A549 (cell line): Measurements from ENCODE around the gene AFF2. TPM values are rescaled to one million over a fixed set of nuclear protein-coding genes. Genes with fewer than 3 reads are reported as not detected.

Experiments used
- ATAC-seq, 2 experiments: fragments of 200-7000 bp in 1 of 2; fragments of >200 bp in 1 of 2; cut with Nextera tagmentation in 1 of 2; cut with Tn5 transposase in 1 of 2; 3 replicates each; pipeline versions ENCODE4 v1.8.0 to v1.9.1; 2018 to 2020; ENCODE audit warnings: mild to moderate bottlenecking in 1 of 2, moderate library complexity in 1 of 2
- CTCF ChIA-PET: fragments of 300-600 bp; sonication (Branson Sonifier 250); formaldehyde crosslinking; extraction: SDS; loops from one replicate; lab custom pipeline; 2021; ENCODE audit warnings: antibody characterized with exemption, inconsistent platforms; lab: Yijun Ruan, JAX
- POLR2A ChIA-PET: fragments of 350-600 bp; formaldehyde crosslinking; extraction: SDS; loops from one replicate; lab custom pipeline; 2021; ENCODE audit warnings: antibody characterized with exemption, inconsistent platforms; lab: Yijun Ruan, JAX
- DNase-seq, 2 experiments: peaks; one replicate each; pipeline versions ENCODE4 v3.0.0 to v3.0.0-alpha.2; 2011 to 2016; ENCODE audit warnings: low read depth in 1 of 2, low spot score in 1 of 2
- FAIRE-seq: peaks from 2 replicates; lab custom pipeline; 2011; peaks lifted over from hg19 to GRCh38; lab: Jason Lieb, UNC
- H3K27ac ChIP-seq, 2 experiments: fragments of >200 bp; sonication (Bioruptor Twin); formaldehyde crosslinking; 3 replicates each; pipeline ENCODE4 v1.5.1; 2016 to 2017
- H3K4me1 ChIP-seq: fragments of >200 bp; sonication (Bioruptor Twin); formaldehyde crosslinking; 3 replicates; pipeline ENCODE4 v1.6.1; 2016
- H3K4me2 ChIP-seq: fragments of >200 bp; sonication (Bioruptor Twin); formaldehyde crosslinking; 3 replicates; pipeline ENCODE4 v1.6.1; 2016
- H3K4me3 ChIP-seq: fragments of >200 bp; sonication (Bioruptor Twin); formaldehyde crosslinking; 3 replicates; pipeline ENCODE4 v1.5.1; 2016
- H3K9me3 ChIP-seq: fragments of >200 bp; sonication (Bioruptor Twin); formaldehyde crosslinking; 3 replicates; pipeline ENCODE4 v1.6.1; 2016
- BHLHE40 ChIP-seq: IDR thresholded peaks from 2 replicates; pipeline ENCODE4 v1.6.1; 2012; ENCODE audit warnings: low read depth, low read length, inconsistent platforms
- CBX2 ChIP-seq: fragments of 200-600 bp; sonication (generic); IDR thresholded peaks from 2 replicates; pipeline ENCODE4 v1.6.1; 2016; ENCODE audit warnings: low read depth, mild to moderate bottlenecking, borderline replicate concordance
- CEBPB ChIP-seq, 2 experiments: fragments of >200 bp in 1 of 2; sonication (Bioruptor Twin) in 1 of 2; formaldehyde crosslinking in 1 of 2; IDR thresholded peaks; 2 replicates each; pipeline ENCODE4 v1.6.1; 2012 to 2016
- EHMT2 ChIP-seq: fragments of 200-600 bp; sonication (generic); IDR thresholded peaks from 2 replicates; pipeline ENCODE4 v1.6.1; 2016; ENCODE audit warnings: antibody characterized with exemption, low read depth, mild to moderate bottlenecking, moderate library complexity
- FOSB ChIP-seq: fragments of 250-450 bp; sonication (Bioruptor Pico); IDR thresholded peaks from 2 replicates; pipeline ENCODE4 v1.5.0; 2020; ENCODE audit warnings: mild to moderate bottlenecking, moderate library complexity
- HES2 ChIP-seq: fragments of >200 bp; sonication (Bioruptor Twin); formaldehyde crosslinking; IDR thresholded peaks from 2 replicates; pipeline ENCODE4 v1.6.1; 2016
- HOXB13 ChIP-seq: fragments of 250-450 bp; sonication (Bioruptor Pico); IDR thresholded peaks from 2 replicates; pipeline ENCODE4 v1.5.0; 2020; ENCODE audit warnings: low read depth, mild to moderate bottlenecking, moderate library complexity
- JUN ChIP-seq, 2 experiments: fragments of >200 bp; sonication (Bioruptor Twin); formaldehyde crosslinking; IDR thresholded peaks; 2 replicates in 1 of 2; 3 replicates in 1 of 2; pipeline ENCODE4 v1.6.1; 2016 to 2017
- KDM1A ChIP-seq: fragments of 200-600 bp; sonication (generic); IDR thresholded peaks from 2 replicates; pipeline ENCODE4 v1.6.1; 2016; ENCODE audit warnings: low read depth, mild to moderate bottlenecking
- MYC ChIP-seq: IDR thresholded peaks from 2 replicates; pipeline ENCODE4 v1.6.1; 2012; ENCODE audit warnings: mild to moderate bottlenecking, inconsistent platforms, low read length, improper control_type of control experiment, borderline replicate concordance
- PHF8 ChIP-seq: fragments of 200-600 bp; sonication (generic); IDR thresholded peaks from 2 replicates; pipeline ENCODE4 v1.6.1; 2016; ENCODE audit warnings: low read depth, mild to moderate bottlenecking, antibody characterized with exemption, moderate library complexity, borderline replicate concordance
- POLR2A ChIP-seq: IDR thresholded peaks from 2 replicates; pipeline ENCODE4 v1.6.1; 2012; ENCODE audit warnings: mild to moderate bottlenecking, low read length
- SMC3 ChIP-seq: fragments of >200 bp; sonication (Bioruptor Twin); formaldehyde crosslinking; IDR thresholded peaks from 3 replicates; pipeline ENCODE4 v1.6.1; 2018; ENCODE audit warnings: inconsistent platforms
- USF2 ChIP-seq: fragments of 450-650 bp; IDR thresholded peaks from 2 replicates; pipeline ENCODE4 v1.6.1; 2014; ENCODE audit warnings: antibody characterized with exemption
- ZSCAN20 ChIP-seq: fragments of 250-450 bp; sonication (Bioruptor Pico); IDR thresholded peaks from 2 replicates; pipeline ENCODE4 v1.8.0; 2022; ENCODE audit warnings: mild to moderate bottlenecking, moderate library complexity
- whole genome bisulfite sequencing: methylation state at CpG from one replicate; pipeline ENCODE4 v1.1.6; 2017; ENCODE audit errors: missing lambda C conversion rate; 5-methylcytosine and 5-hydroxymethylcytosine counted together
- polyA plus RNA-seq, 4 experiments: library from polyadenylated mRNA; depleted of rRNA in 3 of 4; stranded (reverse); fragments of >200 nt; fragmentation: RNase III in 1 of 4; extraction: RNeasy Plus Mini Kit Qiagen cat#74134 plus additional on column Dnase treatment in 1 of 4; gene quantifications; 2 replicates in 3 of 4; 3 replicates in 1 of 4; pipeline ENCODE4 v1.2.3, GENCODE V29; 2011 to 2017
- TF ChIP-seq, protein P1 (sequence below): fragments of 200-600 bp; sonication (generic); IDR thresholded peaks from 2 replicates; pipeline ENCODE4 v1.6.1; 2016; ENCODE audit warnings: antibody characterized with exemption, mild to moderate bottlenecking, moderate library complexity
- TF ChIP-seq, protein P2 (sequence below): IDR thresholded peaks from 2 replicates; pipeline ENCODE4 v1.6.1; 2012
- TF ChIP-seq, protein P3 (sequence below): fragments of 250-450 bp; sonication (Bioruptor Pico); IDR thresholded peaks from 2 replicates; pipeline ENCODE4 v1.5.0; 2021; ENCODE audit warnings: mild to moderate bottlenecking, moderate library complexity, borderline replicate concordance

Gene AFF2
- polyA plus RNA-seq, 2 of the 4 experiments (the other 2 are of a cell fraction) = 0.04 TPM; not detected in 1

DNA sequence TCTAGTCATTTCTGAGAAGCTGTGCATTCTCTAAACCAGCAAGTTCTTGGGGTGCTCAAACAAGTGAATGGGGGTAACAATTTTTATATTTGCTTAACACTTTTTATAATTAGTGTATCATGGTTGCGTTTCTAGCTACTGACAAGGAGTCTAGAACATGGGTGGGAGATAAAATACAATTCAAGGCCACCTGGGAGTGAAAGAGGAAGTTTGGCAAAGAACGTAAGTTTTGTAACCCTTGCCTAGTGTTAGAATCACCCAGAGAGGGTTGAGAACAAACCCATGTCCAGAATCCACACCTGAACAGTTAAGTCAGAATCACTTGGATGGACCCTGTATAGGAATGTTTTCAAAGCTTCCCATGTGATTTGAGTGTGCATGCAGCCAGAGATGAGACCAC lies 92.7 kb downstream of the AFF2 start:
- POLR2A ChIA-PET = no interaction called here
- CTCF ChIA-PET = no interaction called here
- no peak overlapping the region for H3K4me2 ChIP-seq
- TF ChIP-seq, protein P1, sequence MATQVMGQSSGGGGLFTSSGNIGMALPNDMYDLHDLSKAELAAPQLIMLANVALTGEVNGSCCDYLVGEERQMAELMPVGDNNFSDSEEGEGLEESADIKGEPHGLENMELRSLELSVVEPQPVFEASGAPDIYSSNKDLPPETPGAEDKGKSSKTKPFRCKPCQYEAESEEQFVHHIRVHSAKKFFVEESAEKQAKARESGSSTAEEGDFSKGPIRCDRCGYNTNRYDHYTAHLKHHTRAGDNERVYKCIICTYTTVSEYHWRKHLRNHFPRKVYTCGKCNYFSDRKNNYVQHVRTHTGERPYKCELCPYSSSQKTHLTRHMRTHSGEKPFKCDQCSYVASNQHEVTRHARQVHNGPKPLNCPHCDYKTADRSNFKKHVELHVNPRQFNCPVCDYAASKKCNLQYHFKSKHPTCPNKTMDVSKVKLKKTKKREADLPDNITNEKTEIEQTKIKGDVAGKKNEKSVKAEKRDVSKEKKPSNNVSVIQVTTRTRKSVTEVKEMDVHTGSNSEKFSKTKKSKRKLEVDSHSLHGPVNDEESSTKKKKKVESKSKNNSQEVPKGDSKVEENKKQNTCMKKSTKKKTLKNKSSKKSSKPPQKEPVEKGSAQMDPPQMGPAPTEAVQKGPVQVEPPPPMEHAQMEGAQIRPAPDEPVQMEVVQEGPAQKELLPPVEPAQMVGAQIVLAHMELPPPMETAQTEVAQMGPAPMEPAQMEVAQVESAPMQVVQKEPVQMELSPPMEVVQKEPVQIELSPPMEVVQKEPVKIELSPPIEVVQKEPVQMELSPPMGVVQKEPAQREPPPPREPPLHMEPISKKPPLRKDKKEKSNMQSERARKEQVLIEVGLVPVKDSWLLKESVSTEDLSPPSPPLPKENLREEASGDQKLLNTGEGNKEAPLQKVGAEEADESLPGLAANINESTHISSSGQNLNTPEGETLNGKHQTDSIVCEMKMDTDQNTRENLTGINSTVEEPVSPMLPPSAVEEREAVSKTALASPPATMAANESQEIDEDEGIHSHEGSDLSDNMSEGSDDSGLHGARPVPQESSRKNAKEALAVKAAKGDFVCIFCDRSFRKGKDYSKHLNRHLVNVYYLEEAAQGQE = no peak
- TF ChIP-seq, protein P2, sequence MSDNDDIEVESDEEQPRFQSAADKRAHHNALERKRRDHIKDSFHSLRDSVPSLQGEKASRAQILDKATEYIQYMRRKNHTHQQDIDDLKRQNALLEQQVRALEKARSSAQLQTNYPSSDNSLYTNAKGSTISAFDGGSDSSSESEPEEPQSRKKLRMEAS = no peak
- TF ChIP-seq HOXB13 (CRISPR knock-in tag) = no peak
- no peak for TF ChIP-seq JUN (IDR thresholded peaks at IDR 0.05)
- TF ChIP-seq CEBPB (IDR thresholded peaks at IDR 0.05) = no peak
- H3K9me3 ChIP-seq = no peaks in the 10 kb centered on the region
- no peaks in the 10 kb centered on the region for H3K4me1 ChIP-seq
- DNase-seq = no peak
- no peak for ATAC-seq
- H3K27ac ChIP-seq = no peak overlapping the region
- FAIRE-seq = peak; percentile 39
- H3K4me3 ChIP-seq = no peak overlapping the region
- WGBS = 0% methylated on average over 2 of the region's 2 CpGs

GRCh38 chrX:148593987-148594386 lies 93.6 kb downstream of the AFF2 start:
- H3K27ac ChIP-seq = no peak overlapping the region
- ChIA-PET POLR2A (no interaction called here), CTCF (no interaction called here)
- H3K4me3 ChIP-seq = no peak overlapping the region
- WGBS = 1% methylated on average over 4 of the region's 4 CpGs
- no peaks in the 10 kb centered on the region for H3K9me3 ChIP-seq
- TF ChIP-seq BHLHE40 (no peak), CBX2 (no peak), SMC3 (no peak), POLR2A (no peak), HES2 (no peak), MYC (no peak), PHF8 (no peak), USF2 (no peak), KDM1A (no peak), EHMT2 (no peak), FOSB (CRISPR knock-in tag) (no peak), ZSCAN20 (CRISPR knock-in tag) (no peak)
- TF ChIP-seq, protein P3, sequence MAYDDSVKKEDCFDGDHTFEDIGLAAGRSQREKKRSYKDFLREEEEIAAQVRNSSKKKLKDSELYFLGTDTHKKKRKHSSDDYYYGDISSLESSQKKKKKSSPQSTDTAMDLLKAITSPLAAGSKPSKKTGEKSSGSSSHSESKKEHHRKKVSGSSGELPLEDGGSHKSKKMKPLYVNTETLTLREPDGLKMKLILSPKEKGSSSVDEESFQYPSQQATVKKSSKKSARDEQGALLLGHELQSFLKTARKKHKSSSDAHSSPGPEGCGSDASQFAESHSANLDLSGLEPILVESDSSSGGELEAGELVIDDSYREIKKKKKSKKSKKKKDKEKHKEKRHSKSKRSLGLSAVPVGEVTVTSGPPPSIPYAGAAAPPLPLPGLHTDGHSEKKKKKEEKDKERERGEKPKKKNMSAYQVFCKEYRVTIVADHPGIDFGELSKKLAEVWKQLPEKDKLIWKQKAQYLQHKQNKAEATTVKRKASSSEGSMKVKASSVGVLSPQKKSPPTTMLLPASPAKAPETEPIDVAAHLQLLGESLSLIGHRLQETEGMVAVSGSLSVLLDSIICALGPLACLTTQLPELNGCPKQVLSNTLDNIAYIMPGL (CRISPR knock-in tag) = no peak
- TF ChIP-seq, protein P2 = no peak
- ATAC-seq (no peak), DNase-seq (no peak), FAIRE-seq (no peak)
- H3K4me2 ChIP-seq = no peak overlapping the region
- no peaks in the 10 kb centered on the region for H3K4me1 ChIP-seq
